ENCODE measurements around the gene AGFG1.

DNA sequence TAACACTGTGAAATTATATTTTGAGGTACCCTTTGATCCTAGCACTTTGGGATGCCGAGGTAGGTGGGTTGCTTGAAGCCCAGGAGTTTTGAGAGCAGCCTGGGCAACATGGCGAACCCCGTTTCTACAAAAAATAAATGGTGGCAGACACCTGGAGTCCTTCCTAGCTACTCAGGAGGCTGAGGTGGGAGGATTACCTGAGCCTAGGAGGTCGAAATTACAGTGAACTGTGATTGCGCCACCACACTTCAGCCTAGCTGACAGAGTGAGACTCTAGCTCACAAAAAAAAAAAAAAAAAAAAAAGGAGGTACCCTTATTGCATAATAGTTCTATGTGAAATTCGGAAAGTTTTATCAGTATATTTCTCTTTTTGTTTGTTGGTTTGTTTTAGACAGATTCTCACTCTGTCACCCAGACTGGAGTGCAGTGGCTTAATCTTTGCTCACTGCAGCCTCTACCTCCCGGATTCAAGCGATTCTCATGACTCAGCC lies 67.6 kb downstream of the AGFG1 start:
- TF ChIP-seq, protein P1, sequence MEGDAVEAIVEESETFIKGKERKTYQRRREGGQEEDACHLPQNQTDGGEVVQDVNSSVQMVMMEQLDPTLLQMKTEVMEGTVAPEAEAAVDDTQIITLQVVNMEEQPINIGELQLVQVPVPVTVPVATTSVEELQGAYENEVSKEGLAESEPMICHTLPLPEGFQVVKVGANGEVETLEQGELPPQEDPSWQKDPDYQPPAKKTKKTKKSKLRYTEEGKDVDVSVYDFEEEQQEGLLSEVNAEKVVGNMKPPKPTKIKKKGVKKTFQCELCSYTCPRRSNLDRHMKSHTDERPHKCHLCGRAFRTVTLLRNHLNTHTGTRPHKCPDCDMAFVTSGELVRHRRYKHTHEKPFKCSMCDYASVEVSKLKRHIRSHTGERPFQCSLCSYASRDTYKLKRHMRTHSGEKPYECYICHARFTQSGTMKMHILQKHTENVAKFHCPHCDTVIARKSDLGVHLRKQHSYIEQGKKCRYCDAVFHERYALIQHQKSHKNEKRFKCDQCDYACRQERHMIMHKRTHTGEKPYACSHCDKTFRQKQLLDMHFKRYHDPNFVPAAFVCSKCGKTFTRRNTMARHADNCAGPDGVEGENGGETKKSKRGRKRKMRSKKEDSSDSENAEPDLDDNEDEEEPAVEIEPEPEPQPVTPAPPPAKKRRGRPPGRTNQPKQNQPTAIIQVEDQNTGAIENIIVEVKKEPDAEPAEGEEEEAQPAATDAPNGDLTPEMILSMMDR (IDR thresholded peaks at IDR 0.05) = no peak
- no peak for TF ChIP-seq POLR2A (IDR thresholded peaks at IDR 0.05)

Measured in heart left ventricle (tissue), 13 donors.